Measurements from ENCODE around the gene C15orf39.

The C15orf39 gene

GRCh38 chr15:75195766-75196241 lies 5.9 kb upstream of the C15orf39 start (continued):
- TF ChIP-seq ZBTB8A (tag by site-specific recombination; IDR thresholded peaks at IDR 0.05) (no peak; the same call in 1 of the 2 replicates), PRDM10 (tag by site-specific recombination; IDR thresholded peaks at IDR 0.05) (peak; percentile 78), ZNF354C (tag by site-specific recombination; IDR thresholded peaks at IDR 0.05; ENCODE audit: borderline replicate concordance, low read depth) (no peak), ZNF514 (tag by site-specific recombination; IDR thresholded peaks at IDR 0.05) (no peak), ZNF513 (tag by site-specific recombination; IDR thresholded peaks at IDR 0.05) (no peak), SETDB1 (IDR thresholded peaks at IDR 0.05; ENCODE audit: insufficient read length, low read length) (no peak), ZEB2 (tag by site-specific recombination; IDR thresholded peaks at IDR 0.05) (no peak), KLF8 (tag by site-specific recombination; IDR thresholded peaks at IDR 0.05) (no peak), ZFP37 (tag by site-specific recombination; IDR thresholded peaks at IDR 0.05) (no peak), ZBTB6 (tag by site-specific recombination; IDR thresholded peaks at IDR 0.05) (no peak), MEIS1 (CRISPR knock-in tag; IDR thresholded peaks at IDR 0.05; ENCODE audit: borderline replicate concordance) (no peak), ZNF837 (tag by site-specific recombination; IDR thresholded peaks at IDR 0.05) (no peak), ZNF518A (tag by site-specific recombination; conservative IDR thresholded peaks at IDR 0.05; ENCODE audit: low read depth) (no peak), BCL6B (tag by site-specific recombination; IDR thresholded peaks at IDR 0.05) (no peak), ZNF701 (tag by site-specific recombination; IDR thresholded peaks at IDR 0.05) (no peak), ZNF626 (tag by site-specific recombination; IDR thresholded peaks at IDR 0.05) (no peak), ZNF366 (tag by site-specific recombination; conservative IDR thresholded peaks at IDR 0.05) (no peak), ZBTB10 (tag by site-specific recombination; IDR thresholded peaks at IDR 0.05) (peak; percentile 61; the same call in 1 of the 2 replicates), ZNF580 (tag by site-specific recombination; IDR thresholded peaks at IDR 0.05) (no peak), ZNF138 (tag by site-specific recombination; IDR thresholded peaks at IDR 0.05; ENCODE audit: borderline replicate concordance) (no peak), BCL11B (tag by site-specific recombination; IDR thresholded peaks at IDR 0.05; ENCODE audit: low read depth) (no peak), ZNF48 (tag by site-specific recombination; IDR thresholded peaks at IDR 0.05) (no peak), ZBTB1 (tag by site-specific recombination; IDR thresholded peaks at IDR 0.05) (no peak), ZBTB20 (tag by site-specific recombination; IDR thresholded peaks at IDR 0.05) (peak; percentile 26; the same call in 1 of the 2 replicates), SP2 (tag by site-specific recombination; IDR thresholded peaks at IDR 0.05) (no peak; the same call in none of the 2 replicates)

Measured in HEK293 (cell line).